Vagina (tissue), 2 donors: ENCODE results near the gene QSER1. TPM values are rescaled to one million over a fixed set of nuclear protein-coding genes. Genes with fewer than 3 reads are reported as not detected.

Experiments
- DNase-seq, 2 donors: peaks; one replicate each; pipeline ENCODE4 v3.0.0-alpha.2; 2017; ENCODE audit errors: extremely low spot score in 2 of 2
- H3K27ac ChIP-seq: fragments of 200-600 bp; sonication (generic); one replicate; pipeline ENCODE4 v1.5.1; 2019
- H3K27me3 ChIP-seq: fragments of 200-600 bp; sonication (generic); one replicate; pipeline ENCODE4 v1.5.1; 2019
- H3K36me3 ChIP-seq, 2 donors: fragments of 200-600 bp; sonication (generic); one replicate each; pipeline ENCODE4 v1.5.1; 2017 to 2019
- H3K4me1 ChIP-seq: fragments of 200-600 bp; sonication (generic); one replicate; pipeline ENCODE4 v1.5.1; 2019
- H3K4me3 ChIP-seq, 2 donors: fragments of 200-600 bp; sonication (generic); 1 replicate in 1 of 2; 2 replicates in 1 of 2; pipeline ENCODE4 v1.5.1; 2016 to 2019
- H3K9me3 ChIP-seq: fragments of 200-600 bp; sonication (generic); one replicate; pipeline ENCODE4 v1.5.1; 2019
- POLR2A ChIP-seq, 2 donors: fragments of 450-650 bp; IDR thresholded peaks; one replicate each; pipeline ENCODE4 v1.6.1; 2017; ENCODE audit warnings: antibody characterized with exemption in 2 of 2, mild to moderate bottlenecking in 2 of 2, moderate library complexity in 2 of 2
- POLR2AphosphoS5 ChIP-seq, 2 donors: sonication (generic); formaldehyde crosslinking; IDR thresholded peaks; one replicate each; pipeline ENCODE4 v1.9.0; 2017; ENCODE audit warnings: antibody characterized with exemption in 2 of 2, mild to moderate bottlenecking in 2 of 2, low read depth in 1 of 2; ENCODE audit not compliant: insufficient read depth in 1 of 2
- intact Hi-C: fragments of 100-400 bp; cut with DNase I; formaldehyde crosslinking; loops from one replicate; pipeline ENCODE4 v1.15.1; 2023
- total RNA-seq: library from RNA; depleted of rRNA; stranded (reverse); fragments of >200 nt; gene quantifications from one replicate; pipeline ENCODE4 v1.2.3, GENCODE V29; 2016
- TF ChIP-seq, protein P1 (sequence below), 3 experiments: fragments of 450-650 bp in 2 of 3; fragments of 200-600 bp in 1 of 3; sonication (generic) in 1 of 3; IDR thresholded peaks; one replicate each; pipeline ENCODE4 v1.5.1; 2017 to 2019; ENCODE audit warnings: antibody characterized with exemption in 3 of 3, mild to moderate bottlenecking in 2 of 3, moderate library complexity in 2 of 3

The QSER1 gene
- total RNA-seq, 1 donor from 2014 or later = 39.0 TPM

- TF ChIP-seq POLR2AphosphoS5 (IDR thresholded peaks at IDR 0.05; ENCODE audit: insufficient read depth in 1 of 2, low read depth in 1 of 2) (no peak), POLR2A (IDR thresholded peaks at IDR 0.05) (no peak)
- TF ChIP-seq, protein P1, sequence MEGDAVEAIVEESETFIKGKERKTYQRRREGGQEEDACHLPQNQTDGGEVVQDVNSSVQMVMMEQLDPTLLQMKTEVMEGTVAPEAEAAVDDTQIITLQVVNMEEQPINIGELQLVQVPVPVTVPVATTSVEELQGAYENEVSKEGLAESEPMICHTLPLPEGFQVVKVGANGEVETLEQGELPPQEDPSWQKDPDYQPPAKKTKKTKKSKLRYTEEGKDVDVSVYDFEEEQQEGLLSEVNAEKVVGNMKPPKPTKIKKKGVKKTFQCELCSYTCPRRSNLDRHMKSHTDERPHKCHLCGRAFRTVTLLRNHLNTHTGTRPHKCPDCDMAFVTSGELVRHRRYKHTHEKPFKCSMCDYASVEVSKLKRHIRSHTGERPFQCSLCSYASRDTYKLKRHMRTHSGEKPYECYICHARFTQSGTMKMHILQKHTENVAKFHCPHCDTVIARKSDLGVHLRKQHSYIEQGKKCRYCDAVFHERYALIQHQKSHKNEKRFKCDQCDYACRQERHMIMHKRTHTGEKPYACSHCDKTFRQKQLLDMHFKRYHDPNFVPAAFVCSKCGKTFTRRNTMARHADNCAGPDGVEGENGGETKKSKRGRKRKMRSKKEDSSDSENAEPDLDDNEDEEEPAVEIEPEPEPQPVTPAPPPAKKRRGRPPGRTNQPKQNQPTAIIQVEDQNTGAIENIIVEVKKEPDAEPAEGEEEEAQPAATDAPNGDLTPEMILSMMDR (IDR thresholded peaks at IDR 0.05) = no peak
- Histone ChIP-seq H3K4me3 (no peak overlapping the region), H3K36me3 (no peaks in the 10 kb centered on the region), H3K27me3 (no peaks in the 10 kb centered on the region), H3K4me1 (peaks cover 30% of the 10 kb centered on the region), H3K9me3 (no peaks in the 10 kb centered on the region), H3K27ac (no peak overlapping the region)
- no peak for DNase-seq
- intact Hi-C loops = no loop called here
These were observed 2.3 kb downstream of the QSER1 start for GRCh38 chr11:32894921-32895320.

GRCh38 chr11:32895471-32895870 is 2.9 kb downstream of the QSER1 start:
- Histone ChIP-seq H3K9me3 (no peaks in the 10 kb centered on the region), H3K4me3 (no peak overlapping the region), H3K27ac (no peak overlapping the region), H3K4me1 (peaks cover 30% of the 10 kb centered on the region), H3K36me3 (no peaks in the 10 kb centered on the region), H3K27me3 (no peaks in the 10 kb centered on the region)
- no peak for DNase-seq
- intact Hi-C loops = no loop called here
- TF ChIP-seq, protein P1 (IDR thresholded peaks at IDR 0.05) = no peak
- TF ChIP-seq POLR2A (IDR thresholded peaks at IDR 0.05) (no peak), POLR2AphosphoS5 (IDR thresholded peaks at IDR 0.05; ENCODE audit: insufficient read depth in 1 of 2, low read depth in 1 of 2) (no peak)

DNA sequence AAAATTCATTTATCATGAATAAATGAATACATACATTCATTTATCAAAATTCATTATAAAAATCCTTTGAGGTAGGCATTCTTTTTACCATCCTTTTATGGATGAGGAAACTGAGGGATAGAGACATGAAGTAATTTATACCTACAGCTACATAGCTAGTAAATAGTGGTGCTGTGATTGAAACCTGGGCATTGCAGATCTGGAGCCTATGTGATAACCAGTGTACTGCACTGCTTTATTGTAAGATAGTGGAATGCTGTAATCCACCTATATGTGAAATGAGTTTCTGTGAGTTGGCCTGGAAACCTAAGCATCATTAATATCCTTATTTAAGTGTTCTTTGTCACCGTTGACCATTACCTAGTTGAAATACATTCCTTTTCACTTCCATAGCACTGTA is 4.5 kb downstream of the QSER1 start:
- intact Hi-C loops = no loop called here
- Histone ChIP-seq H3K27ac (no peak overlapping the region), H3K36me3 (no peaks in the 10 kb centered on the region), H3K9me3 (no peaks in the 10 kb centered on the region), H3K27me3 (no peaks in the 10 kb centered on the region), H3K4me1 (peaks cover 32% of the 10 kb centered on the region), H3K4me3 (no peak overlapping the region)
- DNase-seq = no peak
- TF ChIP-seq POLR2A (IDR thresholded peaks at IDR 0.05) = no peak
- TF ChIP-seq, protein P1 (IDR thresholded peaks at IDR 0.05) = no peak
- TF ChIP-seq POLR2AphosphoS5 (IDR thresholded peaks at IDR 0.05; ENCODE audit: insufficient read depth in 1 of 2, low read depth in 1 of 2) = no peak

DNA sequence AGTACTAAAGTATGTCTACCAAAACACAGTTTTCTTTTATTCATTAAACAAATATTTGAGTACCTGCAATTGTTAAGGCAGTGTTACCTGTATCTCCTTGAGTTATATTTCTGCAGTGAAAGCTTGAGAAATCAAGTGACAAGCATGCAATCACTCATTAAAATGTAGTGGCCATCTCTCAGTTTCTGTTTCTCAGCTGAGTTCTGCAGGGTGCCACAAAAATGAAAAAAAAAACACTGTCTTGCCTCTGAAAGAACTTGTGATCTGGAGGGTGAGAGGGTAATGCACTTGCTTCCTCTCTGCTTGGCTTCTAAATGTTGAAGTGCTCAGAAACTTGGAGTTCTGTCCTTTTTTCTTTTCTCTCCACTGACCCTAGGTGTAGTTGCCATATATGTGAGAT is 6.8 kb downstream of the QSER1 start:
- peaks cover 46% of the 10 kb centered on the region for H3K4me1 ChIP-seq

GRCh38 chr11:32902089-32902665 is 9.6 kb downstream of the QSER1 start:
- no peaks in the 10 kb centered on the region for H3K27me3 ChIP-seq
- peaks cover 44% of the 10 kb centered on the region for H3K4me1 ChIP-seq
- H3K36me3 ChIP-seq = no peaks in the 10 kb centered on the region
- DNase-seq = no peak
- no peaks in the 10 kb centered on the region for H3K9me3 ChIP-seq
- TF ChIP-seq POLR2AphosphoS5 (IDR thresholded peaks at IDR 0.05; ENCODE audit: insufficient read depth in 1 of 2, low read depth in 1 of 2) (no peak), POLR2A (IDR thresholded peaks at IDR 0.05) (no peak)
- TF ChIP-seq, protein P1 (IDR thresholded peaks at IDR 0.05) = no peak
- intact Hi-C loops = no loop called here
- H3K4me3 ChIP-seq = no peak overlapping the region
- H3K27ac ChIP-seq = no peak overlapping the region

More for the DNA sequence above, 6.8 kb downstream of the QSER1 start:
- no peak for DNase-seq
- intact Hi-C loops = no loop called here
- Histone ChIP-seq H3K4me3 (no peak overlapping the region), H3K9me3 (no peaks in the 10 kb centered on the region), H3K27me3 (no peaks in the 10 kb centered on the region), H3K27ac (no peak overlapping the region), H3K36me3 (no peaks in the 10 kb centered on the region)
- TF ChIP-seq POLR2AphosphoS5 (IDR thresholded peaks at IDR 0.05; ENCODE audit: insufficient read depth in 1 of 2, low read depth in 1 of 2) = no peak
- TF ChIP-seq POLR2A (IDR thresholded peaks at IDR 0.05) = no peak
- TF ChIP-seq, protein P1 (IDR thresholded peaks at IDR 0.05) = no peak
